Measurements from ENCODE around the gene CD22. TPM values are rescaled to one million over a fixed set of nuclear protein-coding genes. Genes with fewer than 3 reads are reported as not detected.
A peak's percentile ranks its signal among the peaks of the same experiment; 100 is the strongest.

The CD22 gene
- total RNA-seq, 1 donor from 2014 or later, result 15.8 TPM

GRCh38 chr19:35317464-35318043 is 11.4 kb upstream of the CD22 start:
- peak; percentile 64 for ATAC-seq
- TF ChIP-seq, protein P1, sequence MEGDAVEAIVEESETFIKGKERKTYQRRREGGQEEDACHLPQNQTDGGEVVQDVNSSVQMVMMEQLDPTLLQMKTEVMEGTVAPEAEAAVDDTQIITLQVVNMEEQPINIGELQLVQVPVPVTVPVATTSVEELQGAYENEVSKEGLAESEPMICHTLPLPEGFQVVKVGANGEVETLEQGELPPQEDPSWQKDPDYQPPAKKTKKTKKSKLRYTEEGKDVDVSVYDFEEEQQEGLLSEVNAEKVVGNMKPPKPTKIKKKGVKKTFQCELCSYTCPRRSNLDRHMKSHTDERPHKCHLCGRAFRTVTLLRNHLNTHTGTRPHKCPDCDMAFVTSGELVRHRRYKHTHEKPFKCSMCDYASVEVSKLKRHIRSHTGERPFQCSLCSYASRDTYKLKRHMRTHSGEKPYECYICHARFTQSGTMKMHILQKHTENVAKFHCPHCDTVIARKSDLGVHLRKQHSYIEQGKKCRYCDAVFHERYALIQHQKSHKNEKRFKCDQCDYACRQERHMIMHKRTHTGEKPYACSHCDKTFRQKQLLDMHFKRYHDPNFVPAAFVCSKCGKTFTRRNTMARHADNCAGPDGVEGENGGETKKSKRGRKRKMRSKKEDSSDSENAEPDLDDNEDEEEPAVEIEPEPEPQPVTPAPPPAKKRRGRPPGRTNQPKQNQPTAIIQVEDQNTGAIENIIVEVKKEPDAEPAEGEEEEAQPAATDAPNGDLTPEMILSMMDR (IDR thresholded peaks at IDR 0.05), result no peak
- H3K36me3 ChIP-seq, result no peaks in the 10 kb centered on the region
- H3K4me1 ChIP-seq, result peaks cover 13% of the 10 kb centered on the region
- H3K4me3 ChIP-seq, result no peak overlapping the region
- DNase-seq, result no peak
- intact Hi-C loops (cut with DNase I), result no loop called here
- no peaks in the 10 kb centered on the region for H3K9me3 ChIP-seq
- H3K27me3 ChIP-seq, result no peaks in the 10 kb centered on the region
- H3K27ac ChIP-seq, result peak overlapping the region; percentile 26

GRCh38 chr19:35318679-35319448 is 10.1 kb upstream of the CD22 start:
- H3K27ac ChIP-seq, result peak overlapping the region; percentile 60
- H3K9me3 ChIP-seq, result no peaks in the 10 kb centered on the region
- H3K4me1 ChIP-seq, result peaks cover 13% of the 10 kb centered on the region
- H3K27me3 ChIP-seq, result no peaks in the 10 kb centered on the region
- intact Hi-C loops (cut with DNase I), result no loop called here
- H3K4me3 ChIP-seq, result no peak overlapping the region
- DNase-seq, result peak; percentile 84
- ATAC-seq, result peak; percentile 84
- TF ChIP-seq, protein P1 (IDR thresholded peaks at IDR 0.05), result no peak
- no peaks in the 10 kb centered on the region for H3K36me3 ChIP-seq

GRCh38 chr19:35320065-35320713 is 8.8 kb upstream of the CD22 start:
- H3K27ac ChIP-seq, result peak overlapping the region; percentile 60
- peaks cover 13% of the 10 kb centered on the region for H3K4me1 ChIP-seq
- no peak overlapping the region for H3K4me3 ChIP-seq
- TF ChIP-seq, protein P1 (IDR thresholded peaks at IDR 0.05), result no peak
- DNase-seq (no peak), ATAC-seq (peak; percentile 3)
- no peaks in the 10 kb centered on the region for H3K27me3 ChIP-seq
- H3K36me3 ChIP-seq, result no peaks in the 10 kb centered on the region
- no peaks in the 10 kb centered on the region for H3K9me3 ChIP-seq
- intact Hi-C loops (cut with DNase I), result no loop called here

GRCh38 chr19:35321291-35321690 is 7.7 kb upstream of the CD22 start:
- peaks cover 13% of the 10 kb centered on the region for H3K4me1 ChIP-seq
- no peak overlapping the region for H3K4me3 ChIP-seq
- intact Hi-C loops (cut with DNase I), result no loop called here
- no peak for DNase-seq
- no peaks in the 10 kb centered on the region for H3K27me3 ChIP-seq
- H3K9me3 ChIP-seq, result no peaks in the 10 kb centered on the region
- no peak overlapping the region for H3K27ac ChIP-seq
- ATAC-seq, result no peak
- TF ChIP-seq, protein P1 (IDR thresholded peaks at IDR 0.05), result no peak
- no peaks in the 10 kb centered on the region for H3K36me3 ChIP-seq

DNA sequence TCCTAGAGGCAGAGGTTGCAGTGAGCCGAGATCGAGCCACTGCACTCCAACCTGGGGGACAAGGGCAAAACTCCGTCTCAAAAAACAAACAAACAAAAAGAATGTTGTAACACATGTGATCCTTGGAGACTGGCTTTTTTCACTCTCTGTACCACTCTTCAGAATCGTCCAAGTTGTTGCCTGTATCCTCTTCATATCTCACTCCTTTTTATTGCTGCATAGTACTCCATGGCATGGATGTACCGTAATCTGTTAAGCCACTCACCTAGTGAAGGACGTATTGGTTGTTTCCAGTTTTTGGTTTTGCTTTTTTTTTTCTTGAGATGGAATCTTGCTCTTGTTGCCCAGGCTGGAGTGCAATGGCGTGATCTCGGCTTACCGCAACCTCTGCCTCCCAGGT is 7.0 kb upstream of the CD22 start:
- intact Hi-C loops (cut with DNase I), result no loop called here
- Histone ChIP-seq H3K4me1 (peaks cover 13% of the 10 kb centered on the region), H3K9me3 (no peaks in the 10 kb centered on the region)

More for the DNA sequence above, 7.0 kb upstream of the CD22 start:
- DNase-seq, result no peak
- H3K27ac ChIP-seq, result no peak overlapping the region
- TF ChIP-seq, protein P1 (IDR thresholded peaks at IDR 0.05), result no peak
- no peaks in the 10 kb centered on the region for H3K27me3 ChIP-seq
- H3K4me3 ChIP-seq, result no peak overlapping the region
- ATAC-seq, result no peak
- H3K36me3 ChIP-seq, result no peaks in the 10 kb centered on the region

Measured in upper lobe of right lung (tissue), 1 donor.